ENCODE measurements around the gene KSR1.
A peak's percentile ranks its signal among the peaks of the same experiment; 100 is the strongest.

KSR1 gene

GRCh38 chr17:27602721-27603420 is 146.6 kb downstream of the KSR1 start:
- no peak overlapping the region for H3K4me3 ChIP-seq
- peak; percentile 93 for TF ChIP-seq CTCF (IDR thresholded peaks at IDR 0.05)
- H3K27ac ChIP-seq = no peak overlapping the region
- DNase-seq (ENCODE audit: low spot score) = no peak

- H3K27ac ChIP-seq = no peak overlapping the region
- DNase-seq (ENCODE audit: low spot score) = no peak
- TF ChIP-seq CTCF (IDR thresholded peaks at IDR 0.05) = no peak
- H3K4me3 ChIP-seq = no peak overlapping the region
Measured at GRCh38 chr17:27603421-27603770, 147.1 kb downstream of the KSR1 start.

- Histone ChIP-seq H3K4me3 (no peak overlapping the region), H3K27ac (no peak overlapping the region)
- no peak for DNase-seq (ENCODE audit: low spot score)
- no peak for TF ChIP-seq CTCF (IDR thresholded peaks at IDR 0.05)
Measured at GRCh38 chr17:27603880-27604794, 147.9 kb downstream of the KSR1 start.

- DNase-seq (ENCODE audit: low spot score) = no peak
- no peak for TF ChIP-seq CTCF (IDR thresholded peaks at IDR 0.05)
- Histone ChIP-seq H3K27ac (no peak overlapping the region), H3K4me3 (no peak overlapping the region)
Measured at GRCh38 chr17:27605409-27605808, 149.2 kb downstream of the KSR1 start.

GRCh38 chr17:27607521-27608091 is 151.4 kb downstream of the KSR1 start:
- no peak for TF ChIP-seq CTCF (IDR thresholded peaks at IDR 0.05)
- no peak overlapping the region for H3K27ac ChIP-seq
- H3K4me3 ChIP-seq = no peak overlapping the region
- no peak for DNase-seq (ENCODE audit: low spot score)

GRCh38 chr17:27608328-27609230 is 152.3 kb downstream of the KSR1 start:
- Histone ChIP-seq H3K27ac (no peak overlapping the region), H3K4me3 (no peak overlapping the region)
- DNase-seq (ENCODE audit: low spot score) = no peak
- no peak for TF ChIP-seq CTCF (IDR thresholded peaks at IDR 0.05)
